ENCODE data around the gene HOXB6.

Gene HOXB6

DNA sequence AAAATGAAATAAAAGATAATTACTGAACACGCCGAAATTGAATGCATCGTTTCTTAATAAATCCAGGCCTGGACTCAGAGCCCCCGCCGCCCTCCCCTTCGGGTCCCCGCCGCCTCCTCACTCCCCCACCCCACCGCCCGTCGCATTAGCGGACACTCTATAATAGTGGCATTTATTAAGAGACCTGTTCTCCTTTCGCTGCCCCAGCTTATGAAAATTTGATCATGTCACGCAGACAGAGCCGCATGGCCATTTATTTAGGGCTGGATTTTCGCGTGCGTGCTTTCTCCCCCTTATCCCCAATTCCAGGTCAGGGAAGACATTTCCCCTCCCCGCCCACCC, 53.6 kb downstream of the HOXB6 start:
- no peak for DNase-seq

DNA sequence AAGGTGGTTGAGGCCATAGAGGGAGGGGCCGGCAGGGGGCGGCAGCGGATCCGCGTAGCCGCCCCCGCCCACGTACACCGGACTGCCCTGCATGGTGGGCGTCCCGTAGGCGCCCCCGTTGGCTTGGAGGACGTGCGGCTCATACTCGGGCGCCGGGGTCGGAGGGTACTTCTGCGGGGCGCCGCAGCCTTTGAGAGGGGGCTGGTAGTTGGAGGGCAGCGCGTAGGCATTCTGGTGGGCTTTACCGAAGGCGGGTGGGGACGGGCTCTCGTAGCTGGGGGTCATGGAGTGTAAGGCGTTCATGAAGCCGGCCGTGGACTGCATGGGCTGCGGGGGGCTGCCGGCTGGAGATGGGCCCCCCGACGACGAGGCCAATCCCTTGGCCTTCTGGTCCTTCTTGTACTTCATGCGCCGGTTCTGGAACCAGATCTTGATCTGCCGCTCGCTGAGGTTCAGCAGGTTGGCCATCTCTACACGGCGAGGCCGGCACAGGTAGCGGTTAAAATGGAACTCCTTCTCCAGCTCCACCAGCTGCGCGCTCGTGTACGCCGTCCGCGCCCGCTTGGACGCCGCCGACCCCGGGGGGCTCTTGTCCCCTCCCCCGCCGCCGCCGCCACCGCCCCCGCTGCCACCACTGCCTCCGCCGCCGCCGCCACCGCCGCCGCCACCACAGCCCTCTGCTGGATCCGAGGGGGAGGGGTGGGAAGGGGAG, 54.1 kb downstream of the HOXB6 start:
- DNase-seq, result no peak

- peak; percentile 78 for DNase-seq
These were observed 54.8 kb downstream of the HOXB6 start for GRCh38 chr17:48549914-48550501.

DNA sequence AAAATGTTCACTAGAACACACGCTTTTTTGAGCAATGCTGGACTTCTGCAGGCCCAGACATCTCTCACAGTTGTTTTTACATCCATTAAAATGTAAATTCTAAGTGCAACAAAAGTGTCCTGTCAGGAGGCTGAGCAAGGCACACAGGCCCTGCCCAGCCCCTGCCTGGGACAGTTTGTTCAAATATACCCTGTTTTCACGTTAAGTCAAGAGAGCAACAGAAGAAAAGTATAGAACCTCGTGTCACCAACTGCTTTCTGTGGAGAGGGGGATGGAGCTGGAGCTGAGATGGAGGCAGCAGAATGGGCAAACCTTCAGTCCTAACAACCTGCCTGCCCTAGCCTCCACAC, 55.5 kb downstream of the HOXB6 start:
- DNase-seq, result no peak

DNA sequence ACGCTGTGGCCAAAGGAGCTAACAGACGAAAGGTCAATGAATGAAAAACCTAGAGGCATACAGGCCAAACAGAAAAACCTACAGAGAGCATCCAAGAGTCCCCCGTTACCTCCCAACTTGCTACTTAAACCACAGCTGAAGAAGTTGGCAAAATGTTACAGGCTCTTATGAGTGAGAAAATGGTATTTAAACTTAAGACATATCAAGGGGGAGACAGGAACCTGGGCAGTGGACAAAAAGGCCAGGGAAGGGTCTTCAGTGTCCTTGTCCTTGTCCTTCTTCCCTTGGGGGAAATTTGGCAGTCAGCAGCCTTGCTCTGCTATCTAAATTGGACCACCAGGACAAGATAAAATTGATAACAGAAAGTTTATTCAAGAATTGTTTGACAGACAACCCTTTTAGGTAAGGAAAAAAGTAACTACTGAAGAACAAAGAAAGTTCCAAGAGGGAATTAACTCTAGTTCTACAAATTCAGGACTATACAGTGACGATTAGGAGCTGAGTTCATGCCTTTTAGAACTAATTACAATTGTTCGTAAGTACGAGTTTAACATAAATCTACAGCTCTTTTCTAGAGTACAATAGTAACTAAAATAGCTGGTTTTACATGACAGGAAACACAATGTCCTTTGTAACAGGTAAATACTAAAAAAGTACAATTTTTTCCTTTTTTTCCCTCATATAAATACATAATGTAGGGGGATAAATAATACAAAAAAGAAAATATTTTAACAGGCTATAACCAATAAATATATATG, 56.1 kb downstream of the HOXB6 start:
- no peak for DNase-seq

- DNase-seq, result peak; percentile 82
These were observed 56.8 kb downstream of the HOXB6 start for GRCh38 chr17:48547808-48548522.

DNA sequence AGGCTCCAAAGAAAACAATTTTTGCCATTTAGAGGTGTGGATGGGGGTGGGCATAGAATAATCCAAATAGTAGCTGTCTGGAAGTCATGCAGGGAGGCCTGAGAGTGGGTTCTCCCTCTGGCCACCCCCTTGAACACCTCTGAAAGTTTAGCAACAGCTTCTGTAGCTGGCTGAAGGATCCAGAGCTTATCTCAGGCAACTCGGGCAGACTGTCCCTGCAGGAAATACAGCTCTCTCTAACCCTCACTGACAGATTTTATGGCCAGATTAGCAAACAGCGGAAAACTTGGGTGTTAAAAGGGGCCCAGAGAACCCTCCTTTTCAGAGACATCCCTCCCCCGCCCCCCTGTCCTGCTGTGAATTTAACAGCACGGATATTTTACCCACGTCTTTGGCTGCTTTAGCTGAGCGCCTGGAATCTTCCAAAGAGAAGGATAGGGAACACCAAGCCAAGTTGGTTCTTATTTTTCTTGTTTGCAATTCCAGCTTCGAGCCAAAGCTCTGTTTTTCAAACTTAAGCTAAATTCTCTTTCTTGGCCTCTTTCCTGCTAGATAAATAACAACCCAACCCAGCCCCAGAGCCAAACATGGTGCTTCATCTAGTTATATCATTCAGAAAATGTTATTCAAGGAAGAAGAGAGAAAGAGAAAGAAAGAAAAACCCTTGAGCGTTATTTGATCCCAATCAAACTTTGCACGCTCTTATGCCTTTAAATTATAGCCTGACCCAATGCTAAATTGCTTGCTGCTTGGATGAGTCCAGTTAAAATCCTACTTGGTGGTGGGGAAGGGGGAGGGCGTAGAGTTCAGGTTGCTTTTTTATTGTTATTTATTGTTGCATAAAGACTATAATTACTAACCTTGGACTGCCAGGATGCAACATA, 57.6 kb downstream of the HOXB6 start:
- no peak for DNase-seq

GRCh38 chr17:48546137-48546923, 58.5 kb downstream of the HOXB6 start:
- DNase-seq, result peak; percentile 91
